Lung (tissue), 12 donors: Measurements from ENCODE around the gene TNFRSF11A. TPM values are rescaled to one million over a fixed set of nuclear protein-coding genes. Genes with fewer than 3 reads are reported as not detected.

Experiments used
- ATAC-seq: fragments of 200-7000 bp; cut with Tn5 transposase; one replicate; pipeline ENCODE4 v1.9.1; 2020; ENCODE audit warnings: moderate number of reproducible peaks; ENCODE audit not compliant: insufficient read depth, low FRiP score
- DNase-seq, 3 donors: peaks; one replicate each; pipeline ENCODE4 v3.0.0-alpha.2; 2013 to 2017
- H3K27ac ChIP-seq, 2 donors: one replicate each; pipeline ENCODE4 v1.5.1; 2013; ENCODE audit warnings: mild to moderate bottlenecking in 2 of 2, moderate library complexity in 2 of 2, control low read depth in 1 of 2, inconsistent platforms in 1 of 2, low read depth in 1 of 2, low read length in 1 of 2
- H3K27me3 ChIP-seq, 3 donors: one replicate each; pipeline ENCODE4 v1.5.1; 2013; ENCODE audit warnings: low read length in 2 of 3; ENCODE audit not compliant: control insufficient read depth in 3 of 3, insufficient read depth in 3 of 3
- H3K36me3 ChIP-seq, 4 donors: one replicate each; pipeline ENCODE4 v1.5.1; 2013; ENCODE audit warnings: low read length in 4 of 4, mild to moderate bottlenecking in 1 of 4, moderate library complexity in 1 of 4; ENCODE audit not compliant: control insufficient read depth in 4 of 4, insufficient read depth in 4 of 4
- H3K4me1 ChIP-seq, 5 donors: one replicate each; pipeline ENCODE4 v1.5.1; 2013; ENCODE audit warnings: low read length in 5 of 5, mild to moderate bottlenecking in 2 of 5, moderate library complexity in 1 of 5; ENCODE audit not compliant: control insufficient read depth in 5 of 5, insufficient read depth in 5 of 5
- H3K4me3 ChIP-seq: one replicate; pipeline ENCODE4 v1.5.1; 2013; ENCODE audit warnings: mild to moderate bottlenecking, control low read depth, moderate library complexity
- H3K9ac ChIP-seq, 2 donors: one replicate each; pipeline ENCODE4 v1.5.1; 2013; ENCODE audit warnings: low read length in 2 of 2, control low read depth in 1 of 2; ENCODE audit not compliant: insufficient read depth in 1 of 2
- H3K9me3 ChIP-seq, 4 donors: one replicate each; pipeline ENCODE4 v1.5.1; 2013; ENCODE audit warnings: low read length in 3 of 4, mild to moderate bottlenecking in 1 of 4, moderate library complexity in 1 of 4; ENCODE audit not compliant: control insufficient read depth in 4 of 4, insufficient read depth in 3 of 4
- WGBS, 2 donors: extraction: QIAGEN DNeasy Blood & Tissue Kit; methylation state at CpG; one replicate each; pipeline ENCODE4 v1.1.7; 2013; 5-methylcytosine and 5-hydroxymethylcytosine counted together
- polyA plus RNA-seq, 2 donors: library from polyadenylated mRNA; stranded (reverse); fragments of 200-250 nt; gene quantifications; one replicate each; pipeline ENCODE4 v1.2.1, GENCODE V29; 2013
- total RNA-seq, 2 donors: library from RNA; depleted of rRNA in 1 of 2; stranded (reverse); fragments of >200 nt in 1 of 2; gene quantifications; one replicate each; pipeline ENCODE4 v1.2.1, GENCODE V29; 2014 to 2021
- TF ChIP-seq, protein P1 (sequence below): IDR thresholded peaks from 2 replicates; pipeline ENCODE4 v1.5.1; 2012; ENCODE audit warnings: mild to moderate bottlenecking; ENCODE audit errors: control extremely low read depth, extremely low read depth
- donor health status: control.
- donor health status: control.
- donor health status: Bipolar disorder and iron deficiency.
- donor health status: healthy.
- donor health status: DM: yes; HTN: yes; CAD: no.

TNFRSF11A gene
- total and polyA plus RNA-seq, 4 donors, result 1.0 to 7.8 (median 2.8) TPM

DNA sequence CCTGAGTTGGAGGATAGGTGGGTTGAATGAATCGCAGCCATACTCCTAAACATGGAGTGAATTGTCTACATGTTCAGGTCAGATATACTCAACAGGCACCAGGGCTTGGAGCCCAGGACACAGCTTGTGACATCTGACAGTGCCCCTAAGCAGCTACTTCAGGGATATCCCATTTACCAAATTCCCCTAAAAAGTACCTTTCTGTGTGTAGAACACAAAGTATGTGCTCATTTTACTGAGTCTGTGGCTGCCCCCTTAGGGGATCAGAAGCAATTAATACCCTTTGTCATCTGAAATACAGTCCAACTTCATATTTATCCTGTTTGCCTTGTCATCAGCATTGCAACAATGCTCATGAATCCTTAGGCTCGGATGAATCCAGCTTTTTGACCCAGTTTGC is 20.8 kb downstream of the TNFRSF11A start:
- H3K4me1 ChIP-seq, result peaks cover 0 to 2% (median 0%) of the 10 kb centered on the region in 5 donors
- H3K9me3 ChIP-seq, result peaks cover 0 to 1% (median 0%) of the 10 kb centered on the region in 4 donors
- 93 to 98% methylated on average over 2 of the region's 2 CpGs for WGBS, 2 donors
- DNase-seq (no peak), ATAC-seq (no peak)
- no peak overlapping the region for H3K27ac ChIP-seq
- H3K9ac ChIP-seq, result no peak overlapping the region
- no peaks in the 10 kb centered on the region for H3K36me3 ChIP-seq
- no peaks in the 10 kb centered on the region for H3K27me3 ChIP-seq
- TF ChIP-seq, protein P1, sequence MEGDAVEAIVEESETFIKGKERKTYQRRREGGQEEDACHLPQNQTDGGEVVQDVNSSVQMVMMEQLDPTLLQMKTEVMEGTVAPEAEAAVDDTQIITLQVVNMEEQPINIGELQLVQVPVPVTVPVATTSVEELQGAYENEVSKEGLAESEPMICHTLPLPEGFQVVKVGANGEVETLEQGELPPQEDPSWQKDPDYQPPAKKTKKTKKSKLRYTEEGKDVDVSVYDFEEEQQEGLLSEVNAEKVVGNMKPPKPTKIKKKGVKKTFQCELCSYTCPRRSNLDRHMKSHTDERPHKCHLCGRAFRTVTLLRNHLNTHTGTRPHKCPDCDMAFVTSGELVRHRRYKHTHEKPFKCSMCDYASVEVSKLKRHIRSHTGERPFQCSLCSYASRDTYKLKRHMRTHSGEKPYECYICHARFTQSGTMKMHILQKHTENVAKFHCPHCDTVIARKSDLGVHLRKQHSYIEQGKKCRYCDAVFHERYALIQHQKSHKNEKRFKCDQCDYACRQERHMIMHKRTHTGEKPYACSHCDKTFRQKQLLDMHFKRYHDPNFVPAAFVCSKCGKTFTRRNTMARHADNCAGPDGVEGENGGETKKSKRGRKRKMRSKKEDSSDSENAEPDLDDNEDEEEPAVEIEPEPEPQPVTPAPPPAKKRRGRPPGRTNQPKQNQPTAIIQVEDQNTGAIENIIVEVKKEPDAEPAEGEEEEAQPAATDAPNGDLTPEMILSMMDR, result no peak
- no peak overlapping the region for H3K4me3 ChIP-seq

DNA sequence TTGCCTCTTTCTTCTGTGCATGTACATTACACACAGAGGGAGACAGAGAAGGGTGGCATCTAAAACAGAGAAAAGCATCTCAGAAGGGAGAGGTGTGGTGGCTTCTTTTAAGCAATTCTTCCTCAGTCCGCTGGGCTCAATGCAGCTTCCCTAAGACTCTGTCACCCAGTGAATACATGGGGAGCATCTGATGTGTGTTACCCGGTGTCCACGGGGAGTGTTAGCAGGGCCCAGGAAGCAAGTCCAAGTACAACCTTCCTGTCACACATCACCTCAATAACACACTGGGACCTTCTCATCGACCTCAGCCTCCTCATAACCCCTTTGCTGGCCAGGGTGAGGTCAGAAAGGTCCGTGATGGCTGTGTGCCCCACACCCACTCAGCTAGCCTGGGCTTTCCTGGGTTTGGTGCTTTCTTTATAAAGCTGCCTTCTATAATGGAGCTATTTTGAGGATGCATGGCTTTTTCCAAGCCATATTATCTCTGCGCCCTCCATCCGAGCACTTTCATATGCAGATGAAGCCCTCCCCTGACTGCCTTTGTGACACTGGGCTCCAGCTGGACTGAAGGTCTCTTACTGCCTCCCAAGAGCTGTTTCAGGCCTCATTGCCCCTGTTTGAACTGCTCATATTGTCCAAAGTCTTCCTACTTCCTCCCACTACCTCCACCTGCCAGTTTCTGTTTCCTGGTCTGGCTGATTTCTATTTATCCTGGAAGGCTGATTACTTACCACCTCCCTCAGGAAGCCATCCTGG is 21.4 kb downstream of the TNFRSF11A start:
- H3K36me3 ChIP-seq, result no peaks in the 10 kb centered on the region
- no peak overlapping the region for H3K27ac ChIP-seq
- peaks cover 0 to 1% (median 0%) of the 10 kb centered on the region in 4 donors for H3K9me3 ChIP-seq
- DNase-seq (no peak), ATAC-seq (no peak)
- no peak overlapping the region for H3K4me3 ChIP-seq
- no peak overlapping the region for H3K9ac ChIP-seq
- H3K27me3 ChIP-seq, result no peaks in the 10 kb centered on the region
- TF ChIP-seq, protein P1, result no peak
- 81 to 84% methylated on average over 7 of the region's 7 CpGs for WGBS, 2 donors
- H3K4me1 ChIP-seq, result peaks cover 0 to 2% (median 0%) of the 10 kb centered on the region in 5 donors

DNA sequence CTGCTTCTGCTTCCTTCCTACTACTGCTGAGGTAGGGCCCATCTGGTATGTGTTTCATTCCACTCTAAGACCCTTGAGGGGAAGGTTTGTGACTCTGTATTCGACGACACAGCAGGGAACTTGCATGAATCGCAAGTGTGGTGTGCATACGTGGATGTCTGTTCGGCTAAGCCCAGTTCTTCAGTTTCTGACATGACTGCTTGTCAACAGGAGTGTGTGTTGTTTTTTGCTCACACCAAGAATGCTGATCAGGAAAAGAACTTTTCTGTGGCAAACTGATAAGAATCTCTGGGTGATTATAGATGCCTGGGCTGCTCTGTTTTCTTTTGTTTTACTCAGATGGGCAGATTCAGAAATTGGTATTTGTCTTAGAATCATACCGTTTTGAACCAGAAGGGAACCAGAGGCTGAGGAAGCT is 22.0 kb downstream of the TNFRSF11A start:
- no peak for ATAC-seq
- Histone ChIP-seq H3K4me1 (peaks cover 0 to 2% (median 0%) of the 10 kb centered on the region in 5 donors), H3K27me3 (no peaks in the 10 kb centered on the region), H3K36me3 (no peaks in the 10 kb centered on the region), H3K27ac (no peak overlapping the region), H3K4me3 (no peak overlapping the region), H3K9ac (no peak overlapping the region), H3K9me3 (peaks cover 0 to 1% (median 0%) of the 10 kb centered on the region in 4 donors)
- TF ChIP-seq, protein P1, result no peak
- 44 to 52% methylated on average over 6 of the region's 6 CpGs for WGBS, 2 donors
- no peak for DNase-seq
